ENCODE results near the gene UBXN7.
"Not testable (repeated sequence)": the region's sequence is repeated elsewhere in the genome, so short reads cannot be mapped to it uniquely, and the experiment has no call there.

UBXN7 gene

GRCh38 chr3:196314597-196314996, 117.6 kb downstream of the UBXN7 start:
- DNase-seq: no peak

GRCh38 chr3:196314086-196314485, 118.1 kb downstream of the UBXN7 start:
- DNase-seq: not testable (repeated sequence)

- not testable (repeated sequence) for DNase-seq
Observed at GRCh38 chr3:196302960-196303359, 129.3 kb downstream of the UBXN7 start.

- DNase-seq: not testable (repeated sequence)
Observed at GRCh38 chr3:196302551-196302950, 129.7 kb downstream of the UBXN7 start.

GRCh38 chr3:196298521-196298920, 133.7 kb downstream of the UBXN7 start:
- no peak for DNase-seq
